Esophagus squamous epithelium (tissue), 4 donors: Measurements from ENCODE around the gene ASCC2.

Source experiments
- POLR2A ChIP-seq, 4 donors: fragments of 450-650 bp; IDR thresholded peaks; one replicate each; pipeline ENCODE4 v1.6.1; 2017; ENCODE audit warnings: antibody characterized with exemption in 4 of 4, mild to moderate bottlenecking in 4 of 4, moderate library complexity in 3 of 4
- TF ChIP-seq, protein P1 (sequence below), 6 experiments: fragments of 450-650 bp in 4 of 6; fragments of 200-600 bp in 2 of 6; sonication (generic) in 2 of 6; IDR thresholded peaks; one replicate each; pipeline ENCODE4 v1.5.1; 2016 to 2019; ENCODE audit warnings: antibody characterized with exemption in 6 of 6, mild to moderate bottlenecking in 4 of 6, moderate library complexity in 4 of 6

DNA sequence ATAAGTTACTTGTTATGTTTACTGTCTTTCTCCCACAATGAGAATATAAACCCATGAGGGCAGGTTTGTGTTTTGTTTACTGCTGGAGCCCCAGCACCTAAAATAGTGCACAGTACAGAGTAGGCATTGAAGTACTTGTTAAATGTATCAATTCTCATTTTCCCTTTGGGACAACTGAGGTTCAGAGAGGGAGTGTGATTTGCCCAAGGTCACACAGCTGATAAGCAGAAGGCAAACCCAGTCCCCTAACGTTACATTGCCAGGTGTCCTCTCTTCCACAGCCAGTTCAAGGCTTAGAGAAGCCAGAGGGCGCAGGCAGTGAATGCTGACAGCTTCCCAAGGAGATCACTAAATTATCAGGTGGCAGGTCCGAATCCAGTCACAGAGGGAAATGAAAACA is 88.0 kb downstream of the ASCC2 start:
- TF ChIP-seq, protein P1, sequence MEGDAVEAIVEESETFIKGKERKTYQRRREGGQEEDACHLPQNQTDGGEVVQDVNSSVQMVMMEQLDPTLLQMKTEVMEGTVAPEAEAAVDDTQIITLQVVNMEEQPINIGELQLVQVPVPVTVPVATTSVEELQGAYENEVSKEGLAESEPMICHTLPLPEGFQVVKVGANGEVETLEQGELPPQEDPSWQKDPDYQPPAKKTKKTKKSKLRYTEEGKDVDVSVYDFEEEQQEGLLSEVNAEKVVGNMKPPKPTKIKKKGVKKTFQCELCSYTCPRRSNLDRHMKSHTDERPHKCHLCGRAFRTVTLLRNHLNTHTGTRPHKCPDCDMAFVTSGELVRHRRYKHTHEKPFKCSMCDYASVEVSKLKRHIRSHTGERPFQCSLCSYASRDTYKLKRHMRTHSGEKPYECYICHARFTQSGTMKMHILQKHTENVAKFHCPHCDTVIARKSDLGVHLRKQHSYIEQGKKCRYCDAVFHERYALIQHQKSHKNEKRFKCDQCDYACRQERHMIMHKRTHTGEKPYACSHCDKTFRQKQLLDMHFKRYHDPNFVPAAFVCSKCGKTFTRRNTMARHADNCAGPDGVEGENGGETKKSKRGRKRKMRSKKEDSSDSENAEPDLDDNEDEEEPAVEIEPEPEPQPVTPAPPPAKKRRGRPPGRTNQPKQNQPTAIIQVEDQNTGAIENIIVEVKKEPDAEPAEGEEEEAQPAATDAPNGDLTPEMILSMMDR (IDR thresholded peaks at IDR 0.05): no peak
- TF ChIP-seq POLR2A (IDR thresholded peaks at IDR 0.05): no peak
